ENCODE data around the gene GATD1.

Gene GATD1

DNA sequence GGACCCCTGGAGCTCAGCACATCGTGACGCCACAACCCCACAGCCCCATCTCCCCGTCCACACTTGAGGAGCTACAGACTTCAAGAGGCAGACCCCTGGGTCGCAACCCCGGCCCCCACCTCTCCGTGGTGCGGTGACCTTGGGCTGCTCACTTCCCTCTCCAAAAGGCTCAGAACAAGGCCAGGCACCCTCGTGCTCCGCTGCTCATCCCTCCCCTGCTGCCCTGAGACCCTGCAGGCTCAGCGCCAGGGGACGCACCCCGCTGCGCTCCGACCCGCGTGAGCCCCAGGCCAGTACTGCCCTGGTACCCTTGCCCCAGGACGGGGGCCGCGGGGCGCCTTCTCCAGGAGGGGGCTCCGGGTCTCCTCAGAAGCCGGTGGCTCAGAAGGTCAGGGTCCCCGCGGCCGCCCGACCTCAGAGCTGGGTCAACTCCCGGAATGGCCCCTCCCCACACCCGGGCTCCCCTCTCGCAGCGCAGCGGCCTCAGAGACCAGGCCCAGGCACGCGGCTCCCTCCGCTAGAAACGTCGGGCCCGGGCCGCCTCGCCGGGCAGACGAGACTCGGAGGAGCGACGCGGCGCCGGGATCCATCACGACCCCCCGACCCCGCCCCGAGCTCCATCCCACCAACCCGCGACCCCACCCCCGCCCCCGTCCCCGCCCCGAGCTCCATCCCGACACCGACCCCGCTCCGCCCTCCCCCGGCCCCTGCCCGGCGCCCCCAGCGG is 563 bp downstream of the GATD1 start:
- DNase-seq: no peak

DNA sequence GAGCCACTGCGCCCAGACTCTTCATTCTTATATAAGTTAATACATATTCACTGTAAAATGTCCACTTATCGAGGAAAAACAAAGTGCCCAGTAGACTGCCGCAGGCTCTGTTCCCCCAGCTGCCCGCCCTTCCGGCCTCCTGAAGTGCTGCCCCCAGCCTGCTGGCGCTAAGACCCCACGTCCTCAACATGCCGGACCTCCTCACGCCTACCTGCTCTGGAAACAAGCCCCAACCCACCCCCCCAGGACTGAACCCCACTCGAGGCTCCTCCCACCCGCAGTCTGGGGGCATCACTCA is 1.1 kb downstream of the GATD1 start:
- no peak for DNase-seq

DNA sequence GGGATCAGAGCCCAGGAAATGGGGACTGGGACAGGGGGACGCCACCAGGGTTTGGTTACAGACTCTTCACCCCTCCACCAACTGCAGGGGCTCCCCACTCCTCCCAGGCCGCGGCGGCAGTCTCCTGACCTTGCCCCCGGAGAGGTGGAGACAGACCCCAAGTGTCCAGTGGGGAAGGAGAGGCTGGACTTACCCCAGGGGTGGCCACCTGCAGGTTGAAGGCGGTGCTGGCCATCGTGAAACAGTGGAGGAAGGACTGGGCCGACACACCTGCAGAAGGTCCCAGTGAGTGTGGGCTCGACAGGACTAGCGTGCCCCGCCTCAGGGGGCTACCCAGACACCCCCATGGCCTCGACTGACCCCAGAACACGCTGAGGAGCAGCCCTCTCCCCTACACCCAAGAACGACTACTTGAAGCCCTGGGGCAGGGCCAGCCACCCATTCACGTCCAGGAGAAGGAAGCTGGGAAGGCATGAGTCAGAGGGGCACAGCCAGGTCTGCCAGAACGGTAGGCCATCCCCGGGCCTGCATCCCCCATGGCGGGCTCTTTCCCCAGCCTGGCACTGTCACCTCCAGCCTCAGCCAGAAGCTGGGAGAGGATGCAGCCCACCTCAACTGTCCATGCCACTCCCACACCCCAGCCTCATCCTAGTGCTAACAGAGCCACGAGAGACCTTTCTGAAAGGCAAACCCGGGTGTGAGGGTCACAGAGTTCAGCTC is 2.3 kb downstream of the GATD1 start:
- DNase-seq: no peak

DNA sequence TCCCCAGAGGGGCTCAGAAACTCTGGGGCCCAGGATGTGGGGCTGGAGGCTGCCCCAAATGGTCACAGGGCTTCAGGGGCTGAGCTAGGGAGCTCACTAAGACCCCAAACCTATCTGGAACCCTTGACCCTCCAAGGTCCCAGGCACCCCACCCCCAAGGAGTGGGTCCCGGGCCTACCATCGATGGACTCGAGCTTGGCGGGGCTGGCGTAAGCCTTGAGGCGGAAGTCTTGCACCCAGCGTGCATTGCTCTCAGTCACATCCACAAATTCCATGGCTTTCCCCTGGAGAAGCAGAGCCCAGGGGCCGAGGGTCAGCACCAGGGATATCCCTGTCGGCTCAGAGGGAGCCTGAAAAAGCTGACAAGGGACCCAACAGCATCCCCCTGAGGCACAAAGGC is 3.5 kb downstream of the GATD1 start:
- DNase-seq: no peak

DNA sequence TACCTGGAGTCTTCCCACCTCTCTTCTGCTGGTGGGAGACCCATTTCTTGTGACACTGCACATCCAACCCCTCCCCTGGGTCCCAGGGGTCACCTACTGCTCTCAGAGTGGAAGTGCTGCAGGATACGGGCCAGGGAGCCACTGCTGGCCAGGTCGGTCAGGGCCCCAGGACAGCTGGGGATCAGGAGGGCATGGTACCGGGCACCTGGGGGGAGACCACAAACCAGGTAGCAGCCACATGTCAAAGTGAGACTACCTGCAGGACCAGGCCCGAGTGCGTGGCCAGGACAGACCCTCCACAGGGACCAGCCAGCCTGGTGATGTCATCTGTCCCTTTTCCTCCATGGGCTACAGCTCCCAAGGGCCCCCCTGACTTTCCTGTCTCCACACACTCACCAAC is 3.9 kb downstream of the GATD1 start:
- no peak for DNase-seq

DNA sequence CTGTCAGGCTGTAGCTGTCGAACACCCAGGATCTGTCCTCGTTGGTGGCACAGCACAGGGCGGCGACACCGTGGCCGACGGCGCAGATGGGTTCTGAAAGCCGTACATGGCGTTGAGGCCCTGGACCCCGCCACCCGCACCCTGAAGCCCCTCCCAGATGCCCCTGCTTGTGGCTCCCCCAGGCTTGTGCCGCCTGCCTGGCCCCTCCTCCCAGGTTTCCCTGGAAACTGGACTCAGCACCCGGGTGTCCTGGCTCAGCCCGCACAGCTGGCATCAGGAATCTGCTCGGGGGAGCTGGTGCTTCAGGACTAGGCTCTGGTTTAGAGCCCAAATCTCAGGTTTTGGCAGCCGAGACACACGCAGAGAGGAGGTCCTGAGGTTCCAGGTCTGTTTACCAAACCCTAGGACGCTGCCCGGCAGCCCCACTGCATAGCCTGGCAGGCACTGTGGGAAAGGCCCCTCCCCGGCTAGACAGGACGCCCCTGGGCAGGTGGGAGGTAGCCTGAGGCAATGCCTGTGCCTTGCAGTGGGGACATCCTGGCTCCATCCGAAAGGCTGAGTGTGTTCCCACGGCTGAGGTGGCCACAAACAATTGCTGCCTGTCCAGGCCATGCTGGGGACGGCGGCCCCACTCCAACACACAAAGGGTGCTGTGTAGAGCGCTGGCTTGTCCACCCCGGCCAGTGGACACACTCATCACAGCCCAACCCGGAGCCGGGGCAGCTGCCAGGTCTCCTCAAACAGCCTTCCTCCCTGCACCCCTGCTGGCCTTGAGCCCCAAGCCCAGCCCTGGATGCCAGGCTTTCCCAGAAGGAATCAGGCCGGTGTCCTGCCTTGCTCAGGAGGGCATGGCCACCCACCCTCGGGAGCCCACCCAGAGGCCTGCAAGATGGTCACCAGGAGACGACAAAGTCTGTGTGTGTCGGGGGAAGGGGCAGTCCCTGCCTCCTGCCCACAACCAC is 4.6 kb downstream of the GATD1 start:
- DNase-seq: no peak

DNA sequence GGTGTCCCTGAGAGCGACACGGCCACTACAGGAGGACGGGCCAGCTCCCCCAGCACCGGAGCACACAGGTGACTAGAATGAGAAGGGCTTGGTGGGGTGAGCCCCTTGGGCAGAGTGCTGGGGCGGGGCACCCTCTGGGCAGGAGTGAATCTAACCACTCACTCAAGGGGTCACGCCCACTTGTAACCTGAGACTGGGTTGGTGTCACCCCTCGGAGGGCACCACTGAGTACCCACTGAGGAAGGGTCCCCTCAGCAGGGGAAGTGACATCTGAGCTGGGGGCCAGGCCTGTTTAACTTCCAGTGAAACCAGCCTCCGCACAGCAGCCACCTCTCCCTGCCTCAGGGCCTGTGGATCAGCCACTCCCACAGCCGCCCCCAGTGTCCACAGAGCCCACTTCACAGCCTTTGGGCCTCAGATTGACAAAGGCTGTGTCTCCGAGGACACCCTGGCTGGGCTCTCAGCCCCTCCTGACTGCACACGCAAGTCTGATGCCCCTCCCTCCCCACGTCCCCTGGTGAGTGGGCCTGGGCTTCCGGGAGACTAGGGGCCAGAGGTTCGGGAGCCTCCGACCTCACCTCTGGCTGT is 5.6 kb downstream of the GATD1 start:
- no peak for DNase-seq

DNA sequence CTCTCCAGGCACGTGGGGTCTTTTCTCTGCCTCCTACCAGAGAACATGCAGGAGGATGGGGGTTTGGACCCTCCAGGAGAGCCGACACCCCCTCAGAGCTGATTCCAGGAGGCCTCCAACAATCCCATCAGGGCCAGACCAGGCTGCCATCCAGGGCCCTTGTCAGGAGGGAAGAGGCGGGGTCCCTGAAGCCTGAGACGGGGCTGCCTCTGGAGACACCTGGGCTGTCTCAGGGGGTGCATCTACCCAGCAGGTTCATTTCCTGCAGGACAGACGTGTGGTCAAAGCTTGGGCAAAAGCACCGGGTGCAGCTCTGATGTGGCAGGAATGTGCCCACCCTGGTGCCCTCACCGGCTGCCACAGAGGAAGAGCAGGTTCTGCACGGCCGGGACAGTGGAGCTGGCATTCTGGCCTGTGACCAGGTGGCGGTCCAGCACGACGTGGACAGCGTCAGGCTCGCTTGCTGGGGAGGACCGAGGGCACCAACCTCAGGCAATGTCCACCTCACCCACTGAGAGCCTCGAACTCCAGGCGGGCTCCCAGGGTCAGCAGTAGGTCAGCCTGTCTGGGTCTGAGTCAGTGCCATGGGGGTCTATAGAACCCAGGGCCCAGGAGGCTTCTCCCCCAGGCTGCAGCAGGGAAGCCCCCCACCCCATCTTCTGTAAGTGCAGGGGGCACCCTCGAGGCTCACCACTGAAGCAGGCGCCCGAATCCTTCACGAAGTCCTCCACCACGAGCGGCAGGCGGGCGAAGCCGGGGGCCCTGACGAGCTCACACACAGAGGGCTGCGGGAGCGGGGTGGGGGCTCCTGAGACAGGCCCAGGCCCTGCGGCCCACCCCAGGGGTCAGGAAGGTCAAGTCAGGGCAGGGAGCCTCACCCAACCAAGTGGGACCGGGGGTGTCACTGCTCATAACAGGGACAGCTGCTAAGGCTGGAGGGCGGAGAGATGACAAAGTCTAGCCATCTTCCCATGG is 6.4 kb downstream of the GATD1 start:
- no peak for DNase-seq

DNA sequence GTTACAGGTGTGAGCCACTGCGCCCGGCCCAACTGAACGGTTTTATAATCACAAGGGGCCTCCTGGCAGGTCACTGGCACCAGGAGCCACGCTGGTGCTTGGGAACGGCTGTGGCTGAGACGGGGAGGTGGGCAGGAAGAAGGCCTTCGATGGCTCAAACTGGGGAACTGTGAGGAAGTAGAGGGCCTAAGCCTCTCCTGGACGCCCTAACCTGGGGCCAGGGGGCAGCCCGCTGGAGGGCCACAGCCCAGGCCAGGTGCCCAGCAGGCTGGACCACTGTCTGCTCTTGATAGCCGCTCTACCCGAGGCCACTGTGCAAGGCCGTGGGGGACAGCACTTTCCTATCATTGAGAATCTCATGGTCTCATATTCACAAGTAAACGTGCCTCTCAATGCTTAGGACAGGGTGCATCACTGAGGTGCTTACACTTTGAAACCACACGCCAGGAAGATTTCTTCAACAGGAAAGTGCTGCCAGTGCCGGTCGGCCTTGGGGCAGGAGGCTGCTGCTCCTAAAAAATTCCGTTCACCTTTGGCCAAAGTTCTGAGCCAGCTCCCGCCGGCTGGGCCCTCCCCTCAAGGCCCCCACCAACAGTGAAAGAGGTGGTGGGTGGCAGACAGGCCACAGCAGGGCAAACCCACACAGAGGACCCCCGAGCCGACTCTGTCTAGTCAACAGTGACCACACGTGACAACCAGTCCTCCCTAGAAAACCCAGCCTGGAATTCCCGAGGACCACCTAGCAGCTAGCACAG is 7.2 kb downstream of the GATD1 start:
- DNase-seq: no peak

DNA sequence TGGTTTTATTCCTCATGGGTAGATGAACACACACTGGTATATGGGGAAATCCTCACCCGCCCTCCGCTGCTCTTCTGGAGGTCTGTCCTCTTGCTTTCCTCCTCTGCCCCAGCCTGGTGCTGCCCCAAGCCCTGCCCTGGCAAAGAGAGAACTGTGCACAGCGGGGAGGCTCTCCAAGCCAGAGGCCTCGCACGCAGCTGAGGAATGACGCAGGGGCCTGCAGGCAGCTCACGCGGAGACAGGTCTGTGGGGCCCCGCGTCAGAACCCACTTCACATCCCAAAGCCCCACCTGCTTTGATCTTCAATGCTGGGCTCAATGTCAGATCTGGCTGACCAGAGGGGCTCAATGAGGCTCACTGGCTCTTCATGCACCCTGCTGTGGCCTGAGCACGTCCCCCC is 10.0 kb downstream of the GATD1 start:
- DNase-seq: no peak

DNA sequence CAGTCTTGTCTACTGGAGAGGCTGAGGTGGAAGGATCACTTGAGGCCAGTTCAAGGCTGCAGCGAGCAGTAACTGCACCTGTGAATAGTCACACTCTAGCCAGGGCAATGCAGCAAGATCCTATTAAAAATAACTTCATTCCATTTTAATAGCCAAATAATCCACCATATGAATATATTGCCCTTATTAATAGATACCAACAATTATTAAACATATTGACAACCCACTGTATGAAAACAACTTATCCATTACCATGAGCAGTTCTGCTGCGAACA is 10.4 kb downstream of the GATD1 start:
- no peak for DNase-seq

DNA sequence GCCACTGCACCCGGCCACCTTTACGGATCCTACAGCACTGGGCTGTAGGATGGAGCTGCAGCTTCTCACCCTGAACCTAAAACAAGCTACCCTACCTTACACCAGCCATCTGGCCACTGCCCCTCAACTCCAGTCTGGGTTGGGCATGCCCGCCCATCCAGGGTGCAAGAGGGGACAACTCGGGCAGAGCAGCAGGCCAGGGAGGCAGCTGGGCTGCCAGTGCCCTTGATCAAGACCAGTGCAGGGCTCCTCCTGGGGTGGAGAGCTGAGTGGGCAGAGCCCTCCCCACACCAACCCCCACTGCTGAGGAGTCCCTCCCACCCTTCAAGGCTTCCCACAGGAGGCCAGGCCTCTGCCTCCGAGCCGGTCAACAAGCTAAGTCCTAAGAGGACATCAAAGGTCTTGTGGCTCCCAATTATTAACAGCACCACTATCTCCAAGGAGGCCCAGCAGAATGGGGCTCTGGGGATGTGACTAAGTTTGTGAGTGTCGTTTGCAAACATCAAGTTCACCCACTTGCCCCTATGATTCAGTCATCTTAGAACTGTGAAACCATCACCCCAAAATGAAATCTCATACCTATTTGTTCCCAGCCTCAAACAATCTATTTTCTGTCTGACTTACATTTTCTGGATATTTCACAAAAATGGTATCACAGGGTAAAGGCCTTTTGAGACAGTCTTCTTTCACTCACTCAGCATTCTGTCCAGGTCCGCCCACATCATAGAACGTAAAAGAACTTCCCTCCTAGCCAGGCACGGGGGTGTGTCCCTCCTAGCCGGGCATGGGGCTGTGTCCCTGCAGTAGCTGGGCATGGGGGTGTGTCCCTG is 11.0 kb downstream of the GATD1 start:
- DNase-seq: no peak

DNA sequence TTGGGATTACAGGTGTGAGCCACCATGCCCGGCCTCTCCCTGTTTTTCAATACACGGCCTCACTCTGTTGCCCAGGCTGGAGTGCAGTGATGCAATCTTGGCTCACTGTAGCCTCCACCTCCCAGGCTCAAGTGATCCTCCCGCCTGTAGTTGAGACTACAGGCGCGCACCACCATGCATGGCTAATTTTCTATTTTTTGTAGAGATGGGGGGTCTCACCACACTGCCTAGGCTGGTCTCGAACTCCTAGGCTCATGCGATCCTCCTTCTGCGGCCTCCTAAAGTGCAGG is 11.5 kb downstream of the GATD1 start:
- DNase-seq: no peak

DNA sequence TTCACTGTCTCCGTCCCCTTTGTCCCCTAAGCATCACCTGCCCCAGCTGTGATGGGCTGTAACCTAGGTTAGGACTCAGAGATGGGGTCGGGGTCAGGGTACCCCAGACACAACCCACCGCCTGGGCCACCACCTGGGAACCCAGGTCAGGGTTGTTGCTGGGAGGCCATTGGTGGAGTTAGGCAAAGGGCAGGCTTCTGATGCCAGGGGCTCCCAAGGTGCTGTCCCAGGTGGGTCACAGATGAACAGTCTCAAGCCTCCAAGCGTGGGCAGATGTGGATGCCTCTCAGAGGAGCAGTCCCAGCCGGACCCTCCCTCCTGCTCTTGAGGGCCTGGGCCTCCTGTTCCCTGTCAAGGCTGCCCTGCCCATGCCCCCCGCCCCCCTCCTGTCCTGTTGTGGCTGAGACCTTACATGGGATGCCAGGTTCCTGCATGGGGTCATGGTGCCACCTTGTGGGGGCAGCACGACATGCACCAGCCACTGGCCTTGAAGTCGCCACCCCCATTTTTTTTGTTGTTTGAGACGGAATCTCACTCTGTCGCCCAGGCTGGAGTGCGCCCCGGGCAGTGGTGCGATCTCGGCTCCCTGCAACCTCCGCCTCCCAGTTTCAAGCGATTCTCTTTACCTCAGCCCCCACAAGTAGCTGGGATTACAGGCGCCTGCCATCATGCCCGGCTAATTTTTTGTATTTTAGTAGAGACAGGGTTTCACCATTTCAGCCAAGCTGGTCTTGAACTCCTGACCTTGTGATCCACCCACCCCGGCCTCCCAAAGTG is 12.1 kb downstream of the GATD1 start:
- DNase-seq: no peak

DNA sequence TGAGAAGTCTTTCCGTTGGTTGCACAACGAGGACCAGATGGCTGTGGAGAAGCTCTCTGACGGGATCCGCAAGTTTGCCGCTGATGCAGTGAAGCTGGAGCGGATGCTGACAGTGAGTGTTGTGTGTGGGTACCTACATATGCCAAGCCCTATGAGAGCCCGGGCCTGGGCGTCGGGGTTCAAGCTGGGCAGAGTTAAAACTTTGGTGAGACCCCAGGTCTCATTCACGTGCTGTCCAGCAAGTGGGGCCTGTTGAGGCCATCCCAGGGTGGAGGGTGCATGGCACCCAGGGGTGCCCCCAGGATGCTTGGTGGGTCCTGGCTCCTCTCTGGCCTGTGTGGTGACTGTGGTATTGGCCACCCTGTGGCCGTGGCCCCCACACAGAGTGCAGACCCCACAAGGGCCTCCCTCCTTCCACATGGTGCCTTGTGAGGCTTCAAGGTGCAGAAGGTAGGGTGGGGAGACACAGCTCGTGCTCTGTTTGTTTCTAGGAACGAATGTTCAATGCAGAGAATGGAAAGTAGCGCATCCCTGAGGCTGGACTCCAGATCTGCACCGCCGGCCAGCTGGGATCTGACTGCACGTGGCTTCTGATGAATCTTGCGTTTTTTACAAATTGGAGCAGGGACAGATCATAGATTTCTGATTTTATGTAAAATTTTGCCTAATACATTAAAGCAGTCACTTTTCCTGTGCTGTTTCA is 12.8 kb downstream of the GATD1 start:
- DNase-seq: no peak

DNA sequence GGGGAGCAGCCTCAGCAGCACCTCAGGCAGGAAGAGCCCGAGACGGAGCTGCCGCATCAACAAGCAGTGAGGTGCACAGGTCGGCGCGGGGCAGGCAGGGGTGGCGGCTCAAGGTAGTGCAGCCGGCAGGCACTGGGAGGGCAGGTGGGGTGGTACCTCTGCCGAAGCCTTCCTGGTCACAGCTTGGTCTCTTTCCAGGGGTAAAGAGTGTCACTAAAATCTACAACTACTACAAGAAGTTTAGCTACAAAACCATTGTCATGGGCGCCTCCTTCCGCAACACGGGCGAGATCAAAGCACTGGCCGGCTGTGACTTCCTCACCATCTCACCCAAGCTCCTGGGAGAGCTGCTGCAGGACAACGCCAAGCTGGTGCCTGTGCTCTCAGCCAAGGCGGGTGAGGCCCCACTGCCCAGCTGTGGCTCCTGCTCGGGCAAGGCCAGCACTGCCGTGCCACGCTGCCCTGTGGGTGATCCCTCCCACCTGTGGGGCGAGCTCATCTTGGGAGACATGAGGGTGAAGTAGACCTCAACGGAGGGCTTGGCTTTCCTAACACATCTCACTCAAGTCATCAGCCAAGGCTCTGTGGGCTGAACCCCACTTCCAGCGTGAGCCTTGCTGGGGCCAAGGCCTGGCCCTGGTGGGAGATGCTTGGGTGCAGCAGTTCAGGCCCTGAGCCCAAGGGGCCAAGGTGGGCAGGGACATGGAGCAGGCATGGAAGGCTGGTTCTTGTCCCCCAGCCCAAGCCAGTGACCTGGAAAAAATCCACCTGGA is 13.6 kb downstream of the GATD1 start:
- DNase-seq: no peak

DNA sequence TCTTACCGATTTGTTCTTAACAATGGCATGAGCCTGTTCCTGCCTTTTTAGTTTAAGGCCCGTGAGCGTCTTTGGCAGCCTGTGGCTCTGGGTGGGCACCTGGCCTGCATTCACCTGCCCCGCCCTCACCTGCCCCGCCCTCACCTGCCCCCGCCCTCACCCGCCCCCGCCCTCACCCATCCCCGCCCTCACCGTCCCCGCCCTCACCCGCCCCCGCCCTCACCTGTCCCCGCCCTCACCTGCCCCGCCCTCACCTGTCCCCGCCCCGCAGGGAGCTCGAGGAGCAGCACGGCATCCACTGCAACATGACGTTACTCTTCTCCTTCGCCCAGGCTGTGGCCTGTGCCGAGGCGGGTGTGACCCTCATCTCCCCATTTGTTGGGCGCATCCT is 14.2 kb downstream of the GATD1 start:
- DNase-seq: no peak

DNA sequence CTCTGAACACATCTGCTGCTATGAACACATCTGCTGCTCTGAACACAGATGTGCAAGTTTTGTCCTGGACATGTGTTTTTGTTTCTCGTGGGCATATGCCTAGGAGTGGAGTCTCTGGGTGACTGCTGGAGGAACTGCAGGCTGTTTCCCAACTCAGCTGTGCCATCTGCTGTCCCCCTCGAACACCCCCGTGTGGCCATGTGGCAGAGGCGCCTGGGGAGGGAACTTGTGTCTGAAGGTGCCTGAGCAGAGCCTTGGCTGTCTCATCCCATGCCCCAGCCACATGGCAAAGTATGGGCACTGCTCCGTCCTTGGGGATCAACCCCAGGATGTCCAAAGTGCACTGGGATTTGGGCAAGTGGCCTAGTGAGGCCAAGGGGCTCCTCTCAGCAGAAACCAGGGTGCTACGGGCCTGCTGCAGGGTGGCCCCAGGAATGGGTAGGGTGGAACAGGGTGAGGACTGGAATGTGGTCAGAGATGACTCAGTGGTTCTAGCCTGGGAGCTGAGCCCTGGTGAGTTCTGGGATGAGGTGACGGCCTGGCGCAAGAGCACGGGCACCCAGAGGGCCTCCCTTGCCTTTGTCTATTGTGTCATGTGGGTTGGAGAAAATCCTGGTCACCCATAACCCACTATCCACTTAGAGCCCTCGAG is 14.7 kb downstream of the GATD1 start:
- DNase-seq: no peak
